Hepatocyte (in vitro differentiated cells): Measurements from ENCODE around the gene SSBP3. TPM values are rescaled to one million over a fixed set of nuclear protein-coding genes. Genes with fewer than 3 reads are reported as not detected.

ENCODE experiments used
- DNase-seq: peaks from one replicate; pipeline ENCODE4 v3.0.0-alpha.2; 2016; ENCODE audit warnings: low spot score
- H2AFZ ChIP-seq: fragments of 200-600 bp; sonication (generic); 2 replicates; pipeline ENCODE4 v1.6.0; 2016; ENCODE audit warnings: antibody characterized with exemption, mild to moderate bottlenecking
- H3K27ac ChIP-seq: fragments of 200-600 bp; sonication (generic); 2 replicates; pipeline ENCODE4 v1.5.1; 2016; ENCODE audit warnings: mild to moderate bottlenecking
- H3K27me3 ChIP-seq: fragments of 200-600 bp; sonication (generic); 2 replicates; pipeline ENCODE4 v1.6.1; 2016
- H3K36me3 ChIP-seq: fragments of 200-600 bp; sonication (generic); replicated peaks from 2 replicates; pipeline ENCODE4 v1.5.1; 2016; ENCODE audit warnings: low read depth; ENCODE audit not compliant: insufficient read depth
- H3K4me1 ChIP-seq: fragments of 200-600 bp; sonication (generic); 2 replicates; pipeline ENCODE4 v1.5.1; 2016; ENCODE audit warnings: mild to moderate bottlenecking, moderate library complexity; ENCODE audit not compliant: insufficient read depth
- H3K4me2 ChIP-seq: fragments of 200-600 bp; sonication (generic); 2 replicates; pipeline ENCODE4 v1.6.0; 2016
- H3K4me3 ChIP-seq: fragments of 200-600 bp; sonication (generic); 2 replicates; pipeline ENCODE4 v1.5.1; 2016; ENCODE audit warnings: mild to moderate bottlenecking
- H3K79me2 ChIP-seq: fragments of 200-600 bp; sonication (generic); 2 replicates; pipeline ENCODE4 v1.6.0; 2017; ENCODE audit warnings: mild to moderate bottlenecking
- H3K9me2 ChIP-seq: fragments of 200-600 bp; sonication (generic); replicated peaks from 2 replicates; pipeline ENCODE4 v1.6.0; 2017; ENCODE audit warnings: mild to moderate bottlenecking; ENCODE audit not compliant: insufficient read depth
- H3K9me3 ChIP-seq: fragments of 200-600 bp; sonication (generic); 2 replicates; pipeline ENCODE4 v1.5.1; 2016; ENCODE audit warnings: low read depth, mild to moderate bottlenecking
- H4K20me1 ChIP-seq: fragments of 200-600 bp; sonication (generic); 2 replicates; pipeline ENCODE4 v1.6.0; 2016; ENCODE audit warnings: mild to moderate bottlenecking; ENCODE audit not compliant: insufficient read depth, poor library complexity, severe bottlenecking
- EZH2 ChIP-seq: fragments of 200-600 bp; sonication (generic); IDR thresholded peaks from 2 replicates; pipeline ENCODE4 v1.6.1; 2016; ENCODE audit warnings: antibody characterized with exemption, mild to moderate bottlenecking, borderline replicate concordance
- EZH2phosphoT487 ChIP-seq: fragments of 200-600 bp; sonication (generic); IDR thresholded peaks from one replicate; pipeline ENCODE4 v1.6.1; 2018; ENCODE audit warnings: antibody characterized with exemption, mild to moderate bottlenecking, low read depth, moderate library complexity; ENCODE audit not compliant: unreplicated experiment, severe bottlenecking
- WGBS: methylation state at CpG from one replicate; pipeline ENCODE4 v1.1.6; 2016; ENCODE audit warnings: low lambda C conversion rate; ENCODE audit errors: missing lambda C conversion rate; 5-methylcytosine and 5-hydroxymethylcytosine counted together
- polyA plus RNA-seq: library from polyadenylated mRNA; unstranded; fragments of >200 nt; fragmentation: Nextera tagmentation; extraction: Ambion mirVana; gene quantifications from 2 replicates; pipeline ENCODE4 v1.2.1, GENCODE V29; 2016
- total RNA-seq: library from RNA; depleted of rRNA; stranded (reverse); fragments of >200 nt; gene quantifications from 2 replicates; pipeline ENCODE4 v1.2.3, GENCODE V29; 2014
- TF ChIP-seq, protein P1 (sequence below): fragments of 200-600 bp; sonication (generic); IDR thresholded peaks from 2 replicates; pipeline ENCODE4 v1.5.1; 2016; ENCODE audit warnings: antibody characterized with exemption, mild to moderate bottlenecking; ENCODE audit not compliant: poor library complexity

Gene SSBP3
- total and polyA plus RNA-seq, 2 experiments from 2014 or later, result 25.8 to 47.2 TPM

GRCh38 chr1:54357967-54358366 is 48.2 kb downstream of the SSBP3 start:
- 87% methylated on average over 5 of the region's 5 CpGs for WGBS
- Histone ChIP-seq H3K36me3 (no peaks in the 10 kb centered on the region), H3K9me3 (no peaks in the 10 kb centered on the region), H2AFZ (no peak overlapping the region), H3K4me2 (no peak overlapping the region), H3K9me2 (no peaks in the 10 kb centered on the region), H3K27ac (no peak overlapping the region), H4K20me1 (peaks cover 86% of the 10 kb centered on the region), H3K27me3 (no peaks in the 10 kb centered on the region), H3K4me1 (peaks cover 50% of the 10 kb centered on the region), H3K79me2 (peaks cover 99% of the 10 kb centered on the region), H3K4me3 (no peak overlapping the region)
- DNase-seq, result no peak
- TF ChIP-seq EZH2 (no peak), EZH2phosphoT487 (no peak)
- TF ChIP-seq, protein P1, sequence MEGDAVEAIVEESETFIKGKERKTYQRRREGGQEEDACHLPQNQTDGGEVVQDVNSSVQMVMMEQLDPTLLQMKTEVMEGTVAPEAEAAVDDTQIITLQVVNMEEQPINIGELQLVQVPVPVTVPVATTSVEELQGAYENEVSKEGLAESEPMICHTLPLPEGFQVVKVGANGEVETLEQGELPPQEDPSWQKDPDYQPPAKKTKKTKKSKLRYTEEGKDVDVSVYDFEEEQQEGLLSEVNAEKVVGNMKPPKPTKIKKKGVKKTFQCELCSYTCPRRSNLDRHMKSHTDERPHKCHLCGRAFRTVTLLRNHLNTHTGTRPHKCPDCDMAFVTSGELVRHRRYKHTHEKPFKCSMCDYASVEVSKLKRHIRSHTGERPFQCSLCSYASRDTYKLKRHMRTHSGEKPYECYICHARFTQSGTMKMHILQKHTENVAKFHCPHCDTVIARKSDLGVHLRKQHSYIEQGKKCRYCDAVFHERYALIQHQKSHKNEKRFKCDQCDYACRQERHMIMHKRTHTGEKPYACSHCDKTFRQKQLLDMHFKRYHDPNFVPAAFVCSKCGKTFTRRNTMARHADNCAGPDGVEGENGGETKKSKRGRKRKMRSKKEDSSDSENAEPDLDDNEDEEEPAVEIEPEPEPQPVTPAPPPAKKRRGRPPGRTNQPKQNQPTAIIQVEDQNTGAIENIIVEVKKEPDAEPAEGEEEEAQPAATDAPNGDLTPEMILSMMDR, result no peak

- no peaks in the 10 kb centered on the region for H3K9me2 ChIP-seq
- no peak for DNase-seq
- H3K4me3 ChIP-seq, result no peak overlapping the region
- TF ChIP-seq EZH2, result no peak
- TF ChIP-seq, protein P1, result peak; percentile 2
- no peak overlapping the region for H2AFZ ChIP-seq
- no peaks in the 10 kb centered on the region for H3K27me3 ChIP-seq
- peak overlapping the region; percentile 81 for H3K4me2 ChIP-seq
- no peaks in the 10 kb centered on the region for H3K9me3 ChIP-seq
- peaks cover 89% of the 10 kb centered on the region for H4K20me1 ChIP-seq
- peaks cover 99% of the 10 kb centered on the region for H3K79me2 ChIP-seq
- peak overlapping the region; percentile 77 for H3K27ac ChIP-seq
- peaks cover 42% of the 10 kb centered on the region for H3K4me1 ChIP-seq
- WGBS, result 44% methylated on average over 9 of the region's 9 CpGs
- no peaks in the 10 kb centered on the region for H3K36me3 ChIP-seq
These were observed 49.5 kb downstream of the SSBP3 start for GRCh38 chr1:54356680-54357147.

DNA sequence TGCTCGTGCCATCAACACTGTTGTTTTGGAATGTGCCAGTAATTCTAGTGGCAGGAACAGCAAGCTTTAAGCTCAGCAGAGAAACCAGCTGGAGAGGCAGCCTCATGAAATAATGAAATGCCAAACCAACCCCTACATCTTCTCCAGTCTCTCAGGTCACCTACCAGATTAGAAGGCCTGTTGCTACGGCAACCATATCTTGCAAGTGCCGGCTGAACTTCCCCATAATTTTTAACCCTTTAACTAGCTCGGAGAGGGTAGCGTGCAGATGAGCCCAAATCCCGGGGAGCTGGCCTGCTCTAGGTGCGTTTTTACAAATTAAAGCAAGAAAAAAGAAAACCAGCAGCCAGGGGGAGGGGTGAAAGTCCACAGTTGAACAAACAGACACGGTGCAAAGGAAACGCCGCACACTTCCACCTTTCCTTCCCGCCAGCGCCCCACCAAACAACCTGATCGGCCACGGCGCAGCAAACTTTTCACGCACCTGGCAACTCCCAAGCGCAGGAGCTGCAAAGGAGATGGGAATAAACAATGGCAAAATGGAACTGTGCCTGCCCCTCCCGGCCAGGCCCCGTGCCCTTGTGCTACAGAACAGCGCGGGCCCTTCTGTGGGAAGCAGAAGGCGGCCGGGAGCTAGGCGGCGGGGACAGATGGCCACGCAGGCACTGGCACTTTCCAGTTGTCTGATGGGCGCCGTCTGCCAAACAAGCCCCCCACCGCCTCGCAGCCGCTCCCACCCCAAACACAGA is 50.1 kb downstream of the SSBP3 start:
- Histone ChIP-seq H3K9me2 (no peaks in the 10 kb centered on the region), H4K20me1 (peaks cover 87% of the 10 kb centered on the region), H3K36me3 (no peaks in the 10 kb centered on the region), H2AFZ (no peak overlapping the region), H3K4me1 (peaks cover 42% of the 10 kb centered on the region), H3K4me3 (no peak overlapping the region), H3K27ac (peak overlapping the region; percentile 77), H3K9me3 (no peaks in the 10 kb centered on the region), H3K79me2 (peaks cover 99% of the 10 kb centered on the region), H3K4me2 (peak overlapping the region; percentile 81), H3K27me3 (no peaks in the 10 kb centered on the region)
- WGBS, result 37% methylated on average over 31 of the region's 31 CpGs
- TF ChIP-seq, protein P1, result no peak
- TF ChIP-seq EZH2, result no peak
- no peak for TF ChIP-seq EZH2phosphoT487
- DNase-seq, result peak; percentile 60
